ENCODE data around the gene SCO2. TPM values are rescaled to one million over a fixed set of nuclear protein-coding genes. Genes with fewer than 3 reads are reported as not detected.

The SCO2 gene
- total and polyA plus RNA-seq, 10 of the 15 experiments (the other 5 are each of a cell fraction or from before 2014, with no cell fraction given) = 0.18 to 16.0 (median 2.4) TPM; not detected in 1

- peak; percentile 96 for TF ChIP-seq MLLT1 (IDR thresholded peaks at IDR 0.05)
Observed at GRCh38 chr22:50529416-50529896, 4.1 kb upstream of the SCO2 start (continued).

- intact Hi-C loops (cut with micrococcal nuclease; ENCODE audit: unreplicated experiment) = loop anchor here (5.0 kb wide), 2 partner anchors 33 to 53 kb away; partner anchors contain the start of genes CHKB and SYCE3
- Histone ChIP-seq H3K9ac (ENCODE audit: control insufficient read depth, insufficient read depth, low read length) (peak overlapping the region; percentile 100; the same call in 1 of the 2 replicates), H3K36me3 (ENCODE audit: control insufficient read depth in 2 of 2, insufficient read depth in 2 of 2, low read length in 1 of 2) (peaks cover 0 to 3% of the 10 kb centered on the region in 2 experiments; a peak in 3 of 4 replicates), H3K4me1 (ENCODE audit: control insufficient read depth, insufficient read depth, low read length) (peaks cover 28% of the 10 kb centered on the region), H3K4me2 (ENCODE audit: control insufficient read depth, insufficient read depth) (peak overlapping the region; percentile 71), H3K79me2 (ENCODE audit: control insufficient read depth, insufficient read depth, low read length) (peaks cover 76% of the 10 kb centered on the region), H3K27me3 (replicated peaks in 1 of 2; ENCODE audit: control insufficient read depth in 2 of 2, insufficient read depth in 2 of 2, low read length in 1 of 2) (no peaks in the 10 kb centered on the region), H3K4me3 (peak overlapping the region; percentile 78), H3K27ac (ENCODE audit: control insufficient read depth, insufficient read depth) (peak overlapping the region; percentile 100), H3K9me3 (replicated peaks; ENCODE audit: control insufficient read depth, insufficient read depth, low read length) (no peaks in the 10 kb centered on the region), H4K20me1 (ENCODE audit: control insufficient read depth, insufficient read depth) (no peaks in the 10 kb centered on the region), H2AFZ (ENCODE audit: control insufficient read depth, low read depth, low read length) (no peak overlapping the region)
- no peak for DNase-seq (ENCODE audit: low read depth, low spot score)
- ChIA-PET POLR2A (interaction anchor here (1.4 to 6.5 kb wide), 8 partner anchors 9 to 94 kb away, joined by 3 to 232 read pairs (median 6); partner anchors contain the start of genes KLHDC7B, LMF2, NCAPH2 and SYCE3), SMC1A (ENCODE audit: uncharacterized antibody, unreplicated experiment) (interaction anchor here (1.1 to 5.8 kb wide), 4 partner anchors 11 to 92 kb away, joined by 5 to 58 read pairs (median 8); partner anchors contain the start of gene SYCE3), CTCF (interaction anchor here (0.9 to 2.4 kb wide), 4 partner anchors 12 to 92 kb away, joined by 3 to 12 read pairs (median 4); no protein-coding TSS in a partner anchor), RAD21 (ENCODE audit: unreplicated experiment) (interaction anchor here (0.7 to 6.3 kb wide), 3 partner anchors 11 to 42 kb away, joined by 3 to 106 read pairs (median 14); partner anchors contain the start of genes LMF2 and NCAPH2)
- in situ Hi-C loops (cut with MboI) = loop anchor here (5.0 kb wide), 1 partner anchor 93 kb away; no protein-coding TSS in a partner anchor
- no TSS peak for BruUV-seq (replicated peaks)
- FAIRE-seq = no peak
- 50% methylated on average over 15 of the region's 15 CpGs for WGBS (ENCODE audit: insufficient coverage, insufficient replicate concordance, low lambda C conversion rate, missing lambda C conversion rate)
- ATAC-seq = no peak
- TF ChIP-seq WRNIP1 (IDR thresholded peaks at IDR 0.05; ENCODE audit: borderline replicate concordance, low read depth, low read length) (no peak), POLR2AphosphoS2 (IDR thresholded peaks at IDR 0.05; ENCODE audit: low read depth, low read length) (peak; percentile 5; the same call in 1 of the 2 replicates), POLR2AphosphoS5 (IDR thresholded peaks at IDR 0.05; ENCODE audit: low read length) (peak; percentile 46; the same call in 1 of the 2 replicates), MAX (IDR thresholded peaks at IDR 0.05; ENCODE audit: low read depth, low read length) (no peak), EP300 (IDR thresholded peaks at IDR 0.05; ENCODE audit: borderline replicate concordance in 1 of 2, control insufficient read depth in 1 of 2, low read depth in 2 of 2, low read length in 2 of 2) (no peak), CEBPB (IDR thresholded peaks at IDR 0.05; ENCODE audit: borderline replicate concordance in 1 of 2, low read depth in 2 of 2, low read length in 2 of 2) (no peak), SIN3A (IDR thresholded peaks at IDR 0.05; ENCODE audit: low read depth, low read length) (no peak), NRF1 (conservative IDR thresholded peaks at IDR 0.05; ENCODE audit: low read depth, low read length) (no peak), MTA2 (IDR thresholded peaks at IDR 0.05; ENCODE audit: low read depth) (no peak), NR2F1 (conservative IDR thresholded peaks at IDR 0.05) (peak; percentile 63; the same call in 1 of the 2 replicates), HDAC2 (IDR thresholded peaks at IDR 0.05) (no peak), RELA (IDR thresholded peaks at IDR 0.05; ENCODE audit: borderline replicate concordance, partially characterized antibody) (no peak), SMARCA5 (IDR thresholded peaks at IDR 0.05) (no peak), MEF2A (IDR thresholded peaks at IDR 0.05; ENCODE audit: insufficient read depth, low read depth, low read length) (no peak), POU2F2 (IDR thresholded peaks at IDR 0.05; ENCODE audit: borderline replicate concordance, low read depth, low read length) (peak; percentile 25; the same call in 1 of the 3 replicates), SP1 (IDR thresholded peaks at IDR 0.05; ENCODE audit: low read depth, low read length) (no peak), BCL3 (IDR thresholded peaks at IDR 0.05; ENCODE audit: borderline replicate concordance, insufficient read depth, low read depth, low read length, poor library complexity, severe bottlenecking) (peak; percentile 48)
Observed at GRCh38 chr22:50528682-50529415, 3.5 kb upstream of the SCO2 start.

All from GM12878 (cell line).